AML-193 (cell line): Measurements from ENCODE around the gene MAST2.
A peak's percentile ranks its signal among the peaks of the same experiment; 100 is the strongest.
"Not testable (repeated sequence)": the region's sequence is repeated elsewhere in the genome, so short reads cannot be mapped to it uniquely, and the experiment has no call there.

ENCODE experiments used
- DNase-seq, 2 experiments: peaks; one replicate each; lab custom pipeline; 2025; lab: John Stamatoyannopoulos, UW

Gene MAST2

GRCh38 chr1:45894331-45894730 lies 90.9 kb downstream of the MAST2 start:
- DNase-seq = no peak

- DNase-seq = no peak
These were observed 91.5 kb downstream of the MAST2 start for GRCh38 chr1:45894921-45895320.

- no peak for DNase-seq
These were observed 92.0 kb downstream of the MAST2 start for GRCh38 chr1:45895406-45895805.

- no peak for DNase-seq
These were observed 103.5 kb downstream of the MAST2 start for GRCh38 chr1:45906883-45907282.

GRCh38 chr1:45908611-45909140 lies 105.3 kb downstream of the MAST2 start:
- no peak for DNase-seq

- no peak for DNase-seq
These were observed 108.2 kb downstream of the MAST2 start for GRCh38 chr1:45911634-45912033.

GRCh38 chr1:45913183-45913683 lies 109.8 kb downstream of the MAST2 start:
- no peak for DNase-seq

GRCh38 chr1:45913731-45914501 lies 110.5 kb downstream of the MAST2 start:
- no peak for DNase-seq

- no peak for DNase-seq
These were observed 111.4 kb downstream of the MAST2 start for GRCh38 chr1:45914836-45915235.

- DNase-seq = no peak
These were observed 119.0 kb downstream of the MAST2 start for GRCh38 chr1:45922374-45922773.

GRCh38 chr1:45922813-45923212 lies 119.4 kb downstream of the MAST2 start:
- no peak for DNase-seq

GRCh38 chr1:45923343-45923742 lies 119.9 kb downstream of the MAST2 start:
- no peak for DNase-seq

- no peak for DNase-seq
These were observed 121.3 kb downstream of the MAST2 start for GRCh38 chr1:45924736-45925135.

GRCh38 chr1:45925728-45926287 lies 122.4 kb downstream of the MAST2 start:
- DNase-seq = no peak

GRCh38 chr1:45926330-45926729 lies 122.9 kb downstream of the MAST2 start:
- no peak for DNase-seq

- DNase-seq = not testable (repeated sequence)
These were observed 124.0 kb downstream of the MAST2 start for GRCh38 chr1:45927231-45927915.

- DNase-seq = no peak
These were observed 125.2 kb downstream of the MAST2 start for GRCh38 chr1:45928486-45929205.

- peak; percentile 8 for DNase-seq
These were observed 125.9 kb downstream of the MAST2 start for GRCh38 chr1:45929257-45929687.

- DNase-seq = no peak
These were observed 127.1 kb downstream of the MAST2 start for GRCh38 chr1:45930258-45931150.

- not testable (repeated sequence) for DNase-seq
These were observed 128.8 kb downstream of the MAST2 start for GRCh38 chr1:45932205-45932604.

- DNase-seq = no peak
These were observed 131.5 kb downstream of the MAST2 start for GRCh38 chr1:45934947-45935346.
